ENCODE data around the gene TDRKH. TPM values are rescaled to one million over a fixed set of nuclear protein-coding genes. Genes with fewer than 3 reads are reported as not detected.

Gene TDRKH
- total RNA-seq, 2 experiments from 2014 or later: 10.2 to 21.1 TPM

- ChIA-PET CTCF (ENCODE audit: unreplicated experiment) (interaction anchor here (0.9 kb wide), 1 partner anchor 12 kb away, joined by 3 read pairs; no protein-coding TSS in a partner anchor), POLR2A (interaction anchor here (0.7 kb wide), 1 partner anchor 392 kb away, joined by 3 read pairs; no protein-coding TSS in a partner anchor)
- no peaks in the 10 kb centered on the region for H3K9me2 ChIP-seq (ENCODE audit: insufficient read depth, low read length)
- no peak overlapping the region for H3K4me2 ChIP-seq (ENCODE audit: low read length)
- intact Hi-C loops (cut with micrococcal nuclease; ENCODE audit: unreplicated experiment): no loop called here
- H3K4me3 ChIP-seq (ENCODE audit: low read depth, low read length, poor library complexity, severe bottlenecking): no peak overlapping the region
- peaks cover 2% of the 10 kb centered on the region for H3K4me1 ChIP-seq (ENCODE audit: insufficient read depth, low read length, poor library complexity, severe bottlenecking)
- no peak overlapping the region for H2AFZ ChIP-seq (ENCODE audit: low read length)
- H3K27ac ChIP-seq (ENCODE audit: low read depth, low read length, poor library complexity, severe bottlenecking): no peak overlapping the region
- no peak for TF ChIP-seq CTCF (conservative IDR thresholded peaks at IDR 0.05; ENCODE audit: low read length)
- TF ChIP-seq EZH2phosphoT487 (IDR thresholded peaks at IDR 0.05; ENCODE audit: borderline replicate concordance, low read depth, low read length): no peak
- no peaks in the 10 kb centered on the region for H3K36me3 ChIP-seq (ENCODE audit: insufficient read depth, low read length)
- BruUV-seq (replicated peaks): no TSS peak
- H4K20me1 ChIP-seq (ENCODE audit: insufficient read depth, low read length): no peaks in the 10 kb centered on the region
- no peak for DNase-seq (ENCODE audit: low spot score)
- H3K79me2 ChIP-seq (ENCODE audit: insufficient read depth, low read depth, low read length): no peaks in the 10 kb centered on the region
- no peaks in the 10 kb centered on the region for H3K9me3 ChIP-seq (ENCODE audit: low read length)
Observed at GRCh38 chr1:151809290-151809984, 19.1 kb upstream of the TDRKH start.

GRCh38 chr1:151807766-151808165 lies 17.5 kb upstream of the TDRKH start:
- POLR2A ChIA-PET: interaction anchor here (0.6 kb wide), 1 partner anchor 23 kb away, joined by 4 read pairs; no protein-coding TSS in a partner anchor
- Histone ChIP-seq H3K36me3 (ENCODE audit: insufficient read depth, low read length) (no peaks in the 10 kb centered on the region), H3K9me3 (ENCODE audit: low read length) (no peaks in the 10 kb centered on the region), H4K20me1 (ENCODE audit: insufficient read depth, low read length) (no peaks in the 10 kb centered on the region), H3K4me2 (ENCODE audit: low read length) (no peak overlapping the region), H3K27ac (ENCODE audit: low read depth, low read length, poor library complexity, severe bottlenecking) (no peak overlapping the region), H3K79me2 (ENCODE audit: insufficient read depth, low read depth, low read length) (no peaks in the 10 kb centered on the region), H3K9me2 (ENCODE audit: insufficient read depth, low read length) (no peaks in the 10 kb centered on the region), H3K4me3 (ENCODE audit: low read depth, low read length, poor library complexity, severe bottlenecking) (no peak overlapping the region), H2AFZ (ENCODE audit: low read length) (no peak overlapping the region), H3K4me1 (ENCODE audit: insufficient read depth, low read length, poor library complexity, severe bottlenecking) (peaks cover 8% of the 10 kb centered on the region)
- no peak for DNase-seq (ENCODE audit: low spot score)
- BruUV-seq (replicated peaks): no TSS peak
- intact Hi-C loops (cut with micrococcal nuclease; ENCODE audit: unreplicated experiment): no loop called here
- CTCF ChIA-PET (ENCODE audit: unreplicated experiment): no interaction called here
- TF ChIP-seq CTCF (conservative IDR thresholded peaks at IDR 0.05; ENCODE audit: low read length) (no peak), EZH2phosphoT487 (IDR thresholded peaks at IDR 0.05; ENCODE audit: borderline replicate concordance, low read depth, low read length) (no peak)

GRCh38 chr1:151807131-151807530 lies 16.8 kb upstream of the TDRKH start:
- intact Hi-C loops (cut with micrococcal nuclease; ENCODE audit: unreplicated experiment): no loop called here
- Histone ChIP-seq H3K4me3 (ENCODE audit: low read depth, low read length, poor library complexity, severe bottlenecking) (no peak overlapping the region), H4K20me1 (ENCODE audit: insufficient read depth, low read length) (no peaks in the 10 kb centered on the region), H3K36me3 (ENCODE audit: insufficient read depth, low read length) (no peaks in the 10 kb centered on the region), H3K27ac (ENCODE audit: low read depth, low read length, poor library complexity, severe bottlenecking) (no peak overlapping the region), H3K9me2 (ENCODE audit: insufficient read depth, low read length) (no peaks in the 10 kb centered on the region), H2AFZ (ENCODE audit: low read length) (no peak overlapping the region), H3K79me2 (ENCODE audit: insufficient read depth, low read depth, low read length) (no peaks in the 10 kb centered on the region), H3K4me1 (ENCODE audit: insufficient read depth, low read length, poor library complexity, severe bottlenecking) (peaks cover 8% of the 10 kb centered on the region), H3K4me2 (ENCODE audit: low read length) (no peak overlapping the region), H3K9me3 (ENCODE audit: low read length) (no peaks in the 10 kb centered on the region)
- TF ChIP-seq EZH2phosphoT487 (IDR thresholded peaks at IDR 0.05; ENCODE audit: borderline replicate concordance, low read depth, low read length) (no peak), CTCF (conservative IDR thresholded peaks at IDR 0.05; ENCODE audit: low read length) (no peak)
- no TSS peak for BruUV-seq (replicated peaks)
- no peak for DNase-seq (ENCODE audit: low spot score)
- CTCF ChIA-PET (ENCODE audit: unreplicated experiment): no interaction called here
- POLR2A ChIA-PET: interaction anchor here (0.5 to 0.9 kb wide), 4 partner anchors 18 to 190 kb away, joined by 3 to 4 read pairs (median 3); no protein-coding TSS in a partner anchor

All from OCI-LY7 (cell line).